GM12891 (cell line): ENCODE measurements around the gene LNX2.

Experiments
- POLR2A ChIP-seq: IDR thresholded peaks from 2 replicates; pipeline ENCODE4 v1.6.1; 2011; ENCODE audit warnings: low read depth, low read length, control low read depth
- POLR2AphosphoS5 ChIP-seq: IDR thresholded peaks from 2 replicates; pipeline ENCODE4 v1.6.1; 2011; ENCODE audit warnings: low read depth, low read length, control low read depth
- POU2F2 ChIP-seq: IDR thresholded peaks from 2 replicates; pipeline ENCODE4 v1.6.1; 2011; ENCODE audit warnings: low read depth, mild to moderate bottlenecking, control low read depth, low read length, moderate library complexity
- TAF1 ChIP-seq: IDR thresholded peaks from 2 replicates; pipeline ENCODE4 v1.6.1; 2011; ENCODE audit warnings: low read depth, low read length, control low read depth

DNA sequence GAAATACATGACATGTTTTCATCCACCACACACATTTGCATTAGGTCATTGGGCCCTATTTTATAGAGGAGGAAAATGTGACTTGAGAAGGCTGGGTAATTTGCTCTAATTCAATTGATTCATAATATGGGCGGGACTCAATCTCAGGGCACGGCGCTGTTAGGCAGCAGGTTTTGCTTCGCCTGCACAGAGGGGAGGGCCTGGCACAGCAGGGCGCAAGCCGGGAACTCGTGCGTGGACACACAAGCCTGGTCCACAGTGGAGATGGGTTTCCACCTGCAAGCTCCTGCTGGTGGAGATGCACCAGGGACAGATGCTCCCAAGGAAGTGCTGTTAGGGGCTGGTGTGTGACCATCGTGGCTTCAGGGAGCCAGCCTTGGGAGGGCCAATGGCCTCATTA, 111.5 kb downstream of the LNX2 start:
- no peak for TF ChIP-seq POLR2A
- no peak for TF ChIP-seq POLR2AphosphoS5
- TF ChIP-seq TAF1 = no peak
- no peak for TF ChIP-seq POU2F2
